CD14-positive monocyte (primary cell): ENCODE data around the gene CD37. TPM values are rescaled to one million over a fixed set of nuclear protein-coding genes. Genes with fewer than 3 reads are reported as not detected.

ENCODE experiments used
- DNase-seq, 3 donors: peaks; one replicate each; pipeline ENCODE4 v3.0.0-alpha.2; 2011 to 2022
- H2AFZ ChIP-seq: 2 replicates; pipeline ENCODE4 v1.6.0; 2012; ENCODE audit warnings: mild to moderate bottlenecking, low read depth, low read length, inconsistent platforms; ENCODE audit not compliant: insufficient read depth, poor library complexity, severe bottlenecking
- H3K27ac ChIP-seq, 2 donors: 1 replicate in 1 of 2; 2 replicates in 1 of 2; pipeline ENCODE4 v1.5.1; 2012 to 2013; ENCODE audit warnings: low read length in 2 of 2, control low read depth in 1 of 2, inconsistent platforms in 1 of 2, low read depth in 1 of 2, mild to moderate bottlenecking in 1 of 2
- H3K27me3 ChIP-seq, 2 donors: one replicate each; pipeline versions ENCODE4 v1.6.0 to v1.6.1; 2011 to 2013; ENCODE audit warnings: low read length in 2 of 2; ENCODE audit not compliant: control insufficient read depth in 2 of 2, insufficient read depth in 2 of 2
- H3K36me3 ChIP-seq, 2 donors: replicated peaks in 1 of 2; 1 replicate in 1 of 2; 2 replicates in 1 of 2; pipeline versions ENCODE4 v1.5.1 to v1.6.1; 2012 to 2013; ENCODE audit warnings: low read length in 2 of 2, control low read depth in 1 of 2, inconsistent platforms in 1 of 2, mild to moderate bottlenecking in 1 of 2; ENCODE audit not compliant: insufficient read depth in 2 of 2, control insufficient read depth in 1 of 2
- H3K4me1 ChIP-seq, 2 donors: 1 replicate in 1 of 2; 2 replicates in 1 of 2; pipeline versions ENCODE4 v1.5.1 to v1.6.1; 2012 to 2013; ENCODE audit warnings: low read length in 2 of 2, control low read depth in 1 of 2, inconsistent platforms in 1 of 2, mild to moderate bottlenecking in 1 of 2, moderate library complexity in 1 of 2; ENCODE audit not compliant: insufficient read depth in 2 of 2, control insufficient read depth in 1 of 2
- H3K4me2 ChIP-seq: replicated peaks from 2 replicates; pipeline ENCODE3; 2012; ENCODE audit warnings: low read length, moderate library complexity, mild to moderate bottlenecking; ENCODE audit not compliant: poor library complexity, severe bottlenecking; ENCODE audit errors: extremely low read depth
- H3K4me3 ChIP-seq, 3 experiments: fragments of 200-600 bp in 1 of 3; sonication (generic) in 1 of 3; replicated peaks in 1 of 3; 1 replicate in 2 of 3; 2 replicates in 1 of 3; pipeline ENCODE4 v1.5.1; 2011 to 2013; ENCODE audit warnings: low read length in 3 of 3, mild to moderate bottlenecking in 3 of 3, control low read depth in 2 of 3, low read depth in 2 of 3, inconsistent platforms in 1 of 3, moderate library complexity in 1 of 3
- H3K79me2 ChIP-seq: 2 replicates; pipeline ENCODE4 v1.6.0; 2012; ENCODE audit warnings: mild to moderate bottlenecking, control low read depth, inconsistent platforms, low read length, moderate library complexity; ENCODE audit not compliant: insufficient read depth
- H3K9ac ChIP-seq: 2 replicates; pipeline ENCODE4 v1.6.0; 2017; ENCODE audit warnings: low read length, mild to moderate bottlenecking; ENCODE audit not compliant: insufficient read depth, poor library complexity, severe bottlenecking
- H3K9me3 ChIP-seq, 2 donors: replicated peaks in 1 of 2; 1 replicate in 1 of 2; 2 replicates in 1 of 2; pipeline versions ENCODE4 v1.5.1 to v1.6.1; 2012 to 2013; ENCODE audit warnings: low read length in 2 of 2, control low read depth in 1 of 2; ENCODE audit not compliant: control insufficient read depth in 1 of 2, insufficient read depth in 1 of 2
- H4K20me1 ChIP-seq: 2 replicates; pipeline ENCODE4 v1.6.0; 2012; ENCODE audit warnings: mild to moderate bottlenecking, low read length, control low read depth, moderate library complexity; ENCODE audit not compliant: insufficient read depth
- H3K27ac Mint-ChIP-seq, 7 donors: one replicate each; pipeline ENCODE4 v1.8.0; 2020; ENCODE audit warnings: mild to moderate bottlenecking in 7 of 7, mixed read lengths in 7 of 7, moderate library complexity in 6 of 7, inconsistent platforms in 2 of 7
- H3K27me3 Mint-ChIP-seq, 3 donors: one replicate each; pipeline ENCODE4 v1.8.0; 2021 to 2022; ENCODE audit warnings: low read depth in 3 of 3, mild to moderate bottlenecking in 3 of 3, mixed read lengths in 3 of 3, moderate library complexity in 3 of 3, inconsistent platforms in 1 of 3
- H3K36me3 Mint-ChIP-seq, 2 donors: one replicate each; pipeline ENCODE4 v1.8.0; 2020; ENCODE audit warnings: mixed read lengths in 2 of 2, inconsistent platforms in 1 of 2, mild to moderate bottlenecking in 1 of 2
- H3K4me1 Mint-ChIP-seq: one replicate; pipeline ENCODE4 v1.8.0; 2020; ENCODE audit warnings: mild to moderate bottlenecking, mixed read lengths
- H3K4me3 Mint-ChIP-seq, 2 donors: one replicate each; pipeline ENCODE4 v1.8.0; 2020; ENCODE audit warnings: mild to moderate bottlenecking in 2 of 2, mixed read lengths in 2 of 2, moderate library complexity in 1 of 2
- H3K9me3 Mint-ChIP-seq, 7 donors: one replicate each; pipeline ENCODE4 v1.8.0; 2020 to 2022; ENCODE audit warnings: mixed read lengths in 7 of 7, mild to moderate bottlenecking in 6 of 7, moderate library complexity in 6 of 7, inconsistent platforms in 2 of 7
- WGBS: methylation state at CpG from one replicate; pipeline ENCODE4 v1.1.5; 2013; ENCODE audit warnings: missing lambda C conversion rate; ENCODE audit not compliant: insufficient coverage; 5-methylcytosine and 5-hydroxymethylcytosine counted together
- intact Hi-C, 2 donors: fragments of 100-400 bp; cut with micrococcal nuclease; formaldehyde crosslinking; loops; one replicate each; pipeline versions ENCODE4 v1.15.0 to v1.15.1; 2023
- polyA plus RNA-seq, 3 donors: library from polyadenylated mRNA; depleted of rRNA in 1 of 3; unstranded in 2 of 3; stranded (reverse) in 1 of 3; fragments of 300-500 nt in 2 of 3; fragments of >200 nt in 1 of 3; fragmentation: Illumina TruSeq in 2 of 3; gene quantifications; 1 replicate in 2 of 3; 2 replicates in 1 of 3; pipeline ENCODE4 v1.2.3, GENCODE V29; 2012 to 2021
- TF ChIP-seq, protein P1 (sequence below): fragments of 200-600 bp; IDR thresholded peaks from one replicate; pipeline ENCODE4 v1.8.0; 2022; ENCODE audit warnings: antibody characterized with exemption, mild to moderate bottlenecking

The CD37 gene
- polyA plus RNA-seq, 3 donors: 147 to 380 (median 194) TPM

DNA sequence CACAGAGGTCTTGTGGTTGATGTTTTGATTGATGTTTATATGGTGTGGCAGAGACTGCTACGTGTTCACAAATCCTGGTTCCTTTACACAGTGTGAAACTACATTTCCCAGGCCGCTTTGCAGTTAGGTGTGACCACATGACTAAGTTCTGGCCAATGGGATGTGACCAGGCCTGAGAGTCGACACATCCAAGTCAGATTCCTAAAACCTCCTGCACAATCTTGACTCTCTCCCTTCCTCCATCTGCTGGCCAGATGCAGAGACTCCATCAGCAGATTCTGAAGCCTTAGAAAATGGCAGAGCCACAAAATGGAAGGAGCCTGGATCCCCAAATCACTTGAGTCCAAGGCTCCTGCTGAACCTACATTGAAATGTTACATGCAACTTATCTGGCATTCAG is 12.6 kb downstream of the CD37 start:
- Histone ChIP-seq H3K27ac (no peak overlapping the region), H3K4me2 (no peak overlapping the region), H3K4me1 (no peaks in the 10 kb centered on the region), H2AFZ (no peak overlapping the region), H3K27me3 (no peaks in the 10 kb centered on the region), H3K79me2 (no peaks in the 10 kb centered on the region), H3K36me3 (no peaks in the 10 kb centered on the region), H3K9ac (no peak overlapping the region), H4K20me1 (no peaks in the 10 kb centered on the region), H3K9me3 (no peaks in the 10 kb centered on the region), H3K4me3 (no peak overlapping the region)
- Mint-ChIP-seq H3K36me3 (no peaks in the 10 kb centered on the region), H3K4me3 (no peak overlapping the region), H3K9me3 (peaks cover 0 to 5% (median 2%) of the 10 kb centered on the region in 7 donors), H3K27ac (no peak overlapping the region), H3K4me1 (no peaks in the 10 kb centered on the region), H3K27me3 (peaks cover 5 to 15% (median 7%) of the 10 kb centered on the region in 3 donors)
- peak in 2 of 3 donors; percentile 30 to 33 for DNase-seq
- TF ChIP-seq, protein P1, sequence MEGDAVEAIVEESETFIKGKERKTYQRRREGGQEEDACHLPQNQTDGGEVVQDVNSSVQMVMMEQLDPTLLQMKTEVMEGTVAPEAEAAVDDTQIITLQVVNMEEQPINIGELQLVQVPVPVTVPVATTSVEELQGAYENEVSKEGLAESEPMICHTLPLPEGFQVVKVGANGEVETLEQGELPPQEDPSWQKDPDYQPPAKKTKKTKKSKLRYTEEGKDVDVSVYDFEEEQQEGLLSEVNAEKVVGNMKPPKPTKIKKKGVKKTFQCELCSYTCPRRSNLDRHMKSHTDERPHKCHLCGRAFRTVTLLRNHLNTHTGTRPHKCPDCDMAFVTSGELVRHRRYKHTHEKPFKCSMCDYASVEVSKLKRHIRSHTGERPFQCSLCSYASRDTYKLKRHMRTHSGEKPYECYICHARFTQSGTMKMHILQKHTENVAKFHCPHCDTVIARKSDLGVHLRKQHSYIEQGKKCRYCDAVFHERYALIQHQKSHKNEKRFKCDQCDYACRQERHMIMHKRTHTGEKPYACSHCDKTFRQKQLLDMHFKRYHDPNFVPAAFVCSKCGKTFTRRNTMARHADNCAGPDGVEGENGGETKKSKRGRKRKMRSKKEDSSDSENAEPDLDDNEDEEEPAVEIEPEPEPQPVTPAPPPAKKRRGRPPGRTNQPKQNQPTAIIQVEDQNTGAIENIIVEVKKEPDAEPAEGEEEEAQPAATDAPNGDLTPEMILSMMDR: no peak
- intact Hi-C loops: no loop called here
- WGBS: no CpG with 5 or more reads among the region's 3 CpGs

DNA sequence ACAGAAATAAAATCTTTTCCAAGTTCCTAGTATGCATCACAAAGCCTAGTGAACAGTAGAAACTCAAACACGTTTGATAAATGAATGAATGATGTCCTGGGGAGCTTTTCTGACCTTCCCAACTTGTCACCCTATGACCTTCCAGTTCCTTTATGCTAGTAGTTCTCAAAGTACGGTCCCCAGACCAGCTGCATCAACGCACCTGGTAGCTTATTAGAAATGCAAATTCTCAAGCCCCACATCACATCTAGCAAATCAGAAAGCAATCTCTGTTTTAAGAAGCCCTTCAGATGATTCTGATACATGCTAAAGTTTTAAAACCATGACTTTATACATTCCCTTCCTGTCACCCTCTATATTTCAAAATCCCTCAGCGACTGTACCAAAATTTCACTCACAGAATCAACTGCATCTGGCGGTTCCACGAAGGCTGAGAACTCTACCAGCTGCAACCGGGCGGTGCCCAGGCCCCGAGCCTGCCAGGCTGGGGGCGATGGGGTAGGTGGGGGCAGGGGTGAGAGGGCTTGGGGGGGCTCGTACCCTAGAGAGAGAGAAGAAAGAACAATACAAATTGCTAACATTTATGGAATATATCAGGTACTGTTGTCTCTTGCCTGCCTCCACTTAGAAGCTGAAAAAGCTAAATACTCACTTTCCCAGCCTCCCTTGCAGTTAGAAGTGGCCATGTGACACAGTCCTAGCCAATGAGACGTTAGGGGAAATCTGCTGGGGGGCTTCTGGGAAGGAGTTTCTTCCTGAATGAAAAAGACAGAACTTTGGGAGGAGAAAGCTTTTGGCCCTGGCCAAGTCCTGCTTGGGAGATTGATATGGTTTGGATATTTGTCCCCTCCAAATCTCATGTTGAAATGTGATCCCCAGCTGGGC is 13.3 kb downstream of the CD37 start:
- TF ChIP-seq, protein P1: no peak
- Mint-ChIP-seq H3K36me3 (no peaks in the 10 kb centered on the region), H3K9me3 (peaks cover 0 to 5% (median 2%) of the 10 kb centered on the region in 7 donors), H3K4me1 (no peaks in the 10 kb centered on the region), H3K27me3 (peaks cover 5 to 21% (median 11%) of the 10 kb centered on the region in 3 donors), H3K27ac (no peak overlapping the region), H3K4me3 (no peak overlapping the region)
- Histone ChIP-seq H4K20me1 (no peaks in the 10 kb centered on the region), H3K4me1 (no peaks in the 10 kb centered on the region), H3K9me3 (no peaks in the 10 kb centered on the region), H3K27me3 (no peaks in the 10 kb centered on the region), H3K4me3 (no peak overlapping the region), H3K79me2 (no peaks in the 10 kb centered on the region), H3K4me2 (no peak overlapping the region), H3K36me3 (no peaks in the 10 kb centered on the region), H2AFZ (no peak overlapping the region), H3K27ac (no peak overlapping the region), H3K9ac (no peak overlapping the region)
- WGBS: 100% methylated on average over 2 of the region's 12 CpGs
- intact Hi-C loops: no loop called here
- DNase-seq: no peak
